COLO668 (cell line): ENCODE results near the gene UBE2E2.

Experiments
- DNase-seq: peaks from one replicate; lab custom pipeline; 2025; ENCODE audit not compliant: unreplicated experiment; lab: John Stamatoyannopoulos, UW

Gene UBE2E2

GRCh38 chr3:23192816-23193215 lies 10.3 kb upstream of the UBE2E2 start:
- no peak for DNase-seq

- DNase-seq: no peak
Observed at GRCh38 chr3:23193831-23194230, 9.3 kb upstream of the UBE2E2 start.

- no peak for DNase-seq
Observed at GRCh38 chr3:23198801-23199200, 4.3 kb upstream of the UBE2E2 start.

GRCh38 chr3:23199649-23200048 lies 3.5 kb upstream of the UBE2E2 start:
- DNase-seq: no peak

- DNase-seq: no peak
Observed at GRCh38 chr3:23201154-23201838, 1.8 kb upstream of the UBE2E2 start.

- DNase-seq: peak; percentile 25
Observed at GRCh38 chr3:23202203-23202920, 765 bp upstream of the UBE2E2 start.

GRCh38 chr3:23203708-23204330 lies 692 bp downstream of the UBE2E2 start:
- DNase-seq: peak; percentile 22

- no peak for DNase-seq
Observed at GRCh38 chr3:23206366-23206765, 3.2 kb downstream of the UBE2E2 start.

GRCh38 chr3:23209103-23209502 lies 6.0 kb downstream of the UBE2E2 start:
- DNase-seq: no peak

- DNase-seq: no peak
Observed at GRCh38 chr3:23209747-23210487, 6.8 kb downstream of the UBE2E2 start.

GRCh38 chr3:23213813-23214212 lies 10.7 kb downstream of the UBE2E2 start:
- no peak for DNase-seq

- no peak for DNase-seq
Observed at GRCh38 chr3:23217872-23218554, 14.9 kb downstream of the UBE2E2 start.

GRCh38 chr3:23219117-23219516 lies 16.0 kb downstream of the UBE2E2 start:
- DNase-seq: no peak

GRCh38 chr3:23219552-23219951 lies 16.4 kb downstream of the UBE2E2 start:
- no peak for DNase-seq

GRCh38 chr3:23221136-23221535 lies 18.0 kb downstream of the UBE2E2 start:
- DNase-seq: no peak

GRCh38 chr3:23232016-23232415 lies 28.9 kb downstream of the UBE2E2 start:
- DNase-seq: no peak

- DNase-seq: no peak
Observed at GRCh38 chr3:23232854-23233253, 29.7 kb downstream of the UBE2E2 start.

GRCh38 chr3:23235264-23235663 lies 32.1 kb downstream of the UBE2E2 start:
- no peak for DNase-seq

GRCh38 chr3:23236890-23237289 lies 33.8 kb downstream of the UBE2E2 start:
- DNase-seq: no peak

- no peak for DNase-seq
Observed at GRCh38 chr3:23238156-23238555, 35.0 kb downstream of the UBE2E2 start.

GRCh38 chr3:23238578-23238977 lies 35.5 kb downstream of the UBE2E2 start:
- DNase-seq: no peak
